HG03135 (cell line): ENCODE results near the gene MTCH2.

ENCODE experiments used
- ATAC-seq: cut with Tn5 transposase; IDR thresholded peaks from one replicate; pipeline ENCODE4 v1.9.1; 2021; ENCODE audit warnings: mild to moderate bottlenecking, moderate library complexity; ENCODE audit not compliant: unreplicated experiment

Gene MTCH2

GRCh38 chr11:47591764-47592163 is 50.6 kb downstream of the MTCH2 start:
- ATAC-seq, result no peak

DNA sequence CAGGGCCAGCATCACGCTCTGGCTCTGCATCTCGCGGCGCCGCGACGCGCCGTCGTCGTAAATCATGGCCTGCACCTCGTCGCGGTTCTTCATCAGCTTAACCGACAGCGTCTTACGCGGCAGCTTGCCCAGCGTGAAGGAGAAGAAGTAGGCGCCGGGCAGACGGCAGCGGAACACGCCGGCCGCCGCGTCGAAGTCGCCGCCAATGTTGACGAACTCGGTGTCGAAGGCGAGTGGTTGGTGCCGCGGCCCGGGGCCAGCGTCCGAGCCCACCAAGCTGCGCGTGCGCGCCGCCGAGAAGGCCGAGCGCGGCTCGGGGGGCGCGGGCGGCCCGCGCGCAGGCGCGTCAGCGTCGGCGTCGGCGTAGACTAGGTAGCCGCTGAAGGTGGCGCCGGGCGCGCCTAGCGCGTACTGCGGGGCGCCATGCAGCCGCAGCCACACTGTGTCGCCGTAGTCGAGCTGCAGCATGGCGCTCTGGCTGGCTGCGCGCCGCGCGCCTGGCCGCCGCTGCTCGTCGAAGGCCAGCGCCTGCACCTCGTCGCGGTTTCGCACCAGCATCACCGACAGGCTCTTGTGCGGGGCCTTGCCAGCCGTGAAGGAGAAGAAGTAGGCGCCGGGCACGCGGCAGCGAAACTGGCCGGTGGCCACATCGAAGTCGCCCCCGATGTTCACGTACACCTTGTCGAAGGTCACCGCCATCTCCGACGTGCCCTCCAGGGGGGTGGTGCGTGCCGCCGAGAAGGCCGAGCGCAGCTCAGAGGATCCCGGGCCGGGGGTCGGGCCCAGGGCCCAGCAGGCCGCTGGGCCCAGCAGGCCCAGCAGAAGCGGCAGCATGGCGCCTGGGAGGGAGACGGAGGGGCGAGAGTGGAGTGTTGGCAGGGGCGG is 52.1 kb downstream of the MTCH2 start:
- ATAC-seq, result no peak

GRCh38 chr11:47589584-47589976 is 52.8 kb downstream of the MTCH2 start:
- ATAC-seq, result no peak

- no peak for ATAC-seq
Observed at GRCh38 chr11:47589118-47589517, 53.2 kb downstream of the MTCH2 start.

- no peak for ATAC-seq
Observed at GRCh38 chr11:47587723-47588326, 54.5 kb downstream of the MTCH2 start.

DNA sequence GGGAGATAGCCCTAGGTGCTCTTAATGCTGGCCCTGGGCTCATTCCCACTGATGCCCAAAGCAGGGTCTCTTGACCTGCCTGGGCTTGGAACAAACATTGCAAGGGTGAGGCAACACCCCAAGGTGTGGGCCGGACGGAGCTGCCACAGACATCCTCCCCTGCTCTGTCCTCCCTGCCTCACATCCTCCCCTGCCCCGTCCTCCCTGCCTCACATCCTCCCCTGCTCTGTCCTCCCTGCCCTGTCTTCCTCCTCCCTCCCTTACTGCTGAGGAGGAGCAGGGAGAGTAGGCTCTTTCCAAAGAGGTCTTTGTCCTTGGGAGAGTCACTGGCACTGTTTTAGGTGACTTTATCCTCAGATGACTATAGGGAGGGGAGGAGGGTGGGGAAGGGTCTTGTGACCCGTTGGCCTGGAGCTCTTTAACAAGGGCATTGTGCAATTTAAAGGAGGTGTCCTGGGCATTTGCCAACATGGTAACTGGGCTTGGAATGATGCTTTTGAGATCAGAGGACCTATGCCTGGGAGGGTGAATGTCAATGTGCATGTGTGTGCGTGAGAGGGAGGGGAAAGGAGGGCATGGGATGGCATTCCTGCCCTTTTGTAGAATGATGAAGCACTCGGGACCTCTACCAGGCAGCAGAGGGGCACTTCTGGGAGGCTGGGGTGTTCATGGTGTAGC is 55.2 kb downstream of the MTCH2 start:
- no peak for ATAC-seq

GRCh38 chr11:47586098-47586855 is 56.1 kb downstream of the MTCH2 start, which contains the start of gene FAM180B:
TSS of gene FAM180B (plus strand) at chr11:47586678. CDS start at chr11:47586769, 91 bp downstream.
- no peak for ATAC-seq

GRCh38 chr11:47583844-47584243 is 58.5 kb downstream of the MTCH2 start:
- ATAC-seq, result no peak

DNA sequence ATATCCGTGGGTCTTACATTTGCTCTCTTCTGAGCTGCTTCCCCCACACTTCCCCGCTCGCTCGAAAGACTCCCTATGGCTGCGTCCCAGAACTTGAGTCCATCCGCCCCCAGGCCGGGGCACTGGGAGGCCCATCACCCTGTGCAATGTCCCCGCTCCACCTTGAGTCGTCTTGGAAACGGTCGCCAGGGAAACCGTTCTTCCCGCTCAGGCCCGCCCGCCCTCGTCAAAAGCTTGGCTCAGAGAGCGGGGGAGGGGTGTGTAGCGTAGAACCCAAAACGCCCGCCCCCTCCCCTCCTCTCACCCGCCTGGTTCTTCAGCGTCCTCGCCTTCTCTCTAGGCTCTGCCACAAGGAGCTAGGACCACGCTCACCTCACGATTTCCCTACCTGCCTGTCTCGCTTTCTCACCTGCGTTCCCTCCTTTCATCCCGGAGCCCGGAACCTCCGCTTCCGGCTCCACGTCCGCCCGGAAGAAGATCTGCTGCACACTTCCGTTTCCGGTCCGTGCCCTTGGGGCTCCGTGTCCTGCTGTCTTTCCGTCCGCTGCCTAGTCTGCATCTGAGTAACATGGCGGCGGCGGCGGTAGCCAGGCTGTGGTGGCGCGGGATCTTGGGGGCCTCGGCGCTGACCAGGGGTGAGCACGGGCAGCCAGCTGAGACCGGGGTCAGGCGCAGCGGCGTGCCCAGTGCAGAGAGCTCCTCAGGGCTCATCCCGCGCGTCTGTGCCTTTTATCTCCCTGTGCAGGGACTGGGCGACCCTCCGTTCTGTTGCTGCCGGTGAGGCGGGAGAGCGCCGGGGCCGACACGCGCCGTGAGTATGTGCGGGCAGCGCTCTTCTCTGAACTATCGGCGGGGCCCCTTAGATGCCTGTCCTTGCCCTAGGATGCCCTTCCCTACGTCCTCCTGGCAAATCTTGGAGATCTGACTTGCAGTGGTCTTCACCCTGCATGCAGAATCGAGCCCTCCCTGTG is 63.5 kb downstream of the MTCH2 start, which contains the start of the genes KBTBD4 and NDUFS3:
TSS of gene KBTBD4 (minus strand) at position 447 of the 971 bp plus-strand sequence. CDS start at position 428, 19 bp downstream.
TSS of gene NDUFS3 (plus strand) at position 551 of the 971 bp plus-strand sequence. CDS start at position 569, 18 bp downstream.
- ATAC-seq, result peak; percentile 88

GRCh38 chr11:47577460-47578041 is 64.8 kb downstream of the MTCH2 start:
- no peak for ATAC-seq

DNA sequence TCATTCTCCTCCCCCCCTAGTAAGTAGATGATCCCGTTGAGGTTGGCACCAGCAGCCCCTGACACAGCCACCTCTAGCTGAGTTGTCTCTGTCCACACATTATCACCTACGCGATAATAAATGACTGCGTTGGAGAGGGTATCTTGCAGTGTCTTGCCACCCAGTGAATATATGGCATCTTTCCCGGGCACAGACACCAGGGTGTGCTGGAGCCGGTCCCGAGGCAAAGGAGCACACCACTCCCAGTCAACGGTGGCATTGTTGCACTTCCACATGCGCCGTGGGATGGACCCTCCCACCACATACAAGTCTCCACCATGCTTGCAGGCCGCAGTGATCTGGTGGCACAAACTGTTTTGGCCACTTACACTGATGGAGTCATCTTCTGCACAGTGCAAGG is 69.0 kb downstream of the MTCH2 start:
- no peak for ATAC-seq

DNA sequence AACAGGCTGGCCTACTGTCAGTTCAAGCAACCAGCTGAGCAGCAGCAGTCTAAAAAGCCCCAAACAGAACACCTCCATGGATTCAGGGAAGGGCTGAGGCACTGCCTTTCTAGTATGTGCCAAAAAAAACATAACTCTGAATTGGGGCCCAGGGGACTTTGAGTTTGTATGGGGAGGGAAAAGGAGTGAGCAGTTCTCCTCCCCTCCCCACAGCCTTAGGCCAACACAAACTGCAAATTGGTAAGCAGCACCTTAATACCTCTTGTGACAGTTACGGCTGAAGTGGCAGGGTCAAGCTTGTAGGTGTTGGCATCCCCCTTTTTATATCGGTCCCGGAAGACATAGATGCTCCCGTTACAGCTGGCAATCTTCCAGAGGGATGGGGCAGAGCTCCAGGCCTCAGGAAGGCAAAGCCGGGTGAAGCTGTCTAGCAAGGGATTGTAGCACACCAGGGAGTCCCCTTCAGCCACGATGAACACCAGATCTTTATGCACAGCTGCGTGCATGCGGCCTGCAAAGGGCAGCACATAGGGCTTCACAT is 69.6 kb downstream of the MTCH2 start:
- ATAC-seq, result no peak

- ATAC-seq, result no peak
Observed at GRCh38 chr11:47571895-47572294, 70.5 kb downstream of the MTCH2 start.

DNA sequence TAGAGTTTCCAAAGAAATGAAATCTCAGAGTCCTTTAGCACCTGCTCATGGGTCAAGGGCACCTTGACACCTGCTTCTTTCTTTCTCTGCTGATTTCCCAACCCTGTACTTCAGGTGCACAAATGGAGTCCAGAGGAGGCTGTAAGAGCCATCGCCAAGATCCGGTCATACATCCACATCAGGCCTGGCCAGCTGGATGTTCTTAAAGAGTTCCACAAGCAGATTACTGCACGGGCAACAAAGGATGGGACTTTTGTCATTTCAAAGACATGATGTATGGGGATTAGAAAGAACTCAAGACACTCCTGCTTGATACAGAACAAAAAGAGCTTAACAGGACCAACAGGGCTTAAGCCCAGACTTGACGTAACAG is 71.0 kb downstream of the MTCH2 start:
- no peak for ATAC-seq

DNA sequence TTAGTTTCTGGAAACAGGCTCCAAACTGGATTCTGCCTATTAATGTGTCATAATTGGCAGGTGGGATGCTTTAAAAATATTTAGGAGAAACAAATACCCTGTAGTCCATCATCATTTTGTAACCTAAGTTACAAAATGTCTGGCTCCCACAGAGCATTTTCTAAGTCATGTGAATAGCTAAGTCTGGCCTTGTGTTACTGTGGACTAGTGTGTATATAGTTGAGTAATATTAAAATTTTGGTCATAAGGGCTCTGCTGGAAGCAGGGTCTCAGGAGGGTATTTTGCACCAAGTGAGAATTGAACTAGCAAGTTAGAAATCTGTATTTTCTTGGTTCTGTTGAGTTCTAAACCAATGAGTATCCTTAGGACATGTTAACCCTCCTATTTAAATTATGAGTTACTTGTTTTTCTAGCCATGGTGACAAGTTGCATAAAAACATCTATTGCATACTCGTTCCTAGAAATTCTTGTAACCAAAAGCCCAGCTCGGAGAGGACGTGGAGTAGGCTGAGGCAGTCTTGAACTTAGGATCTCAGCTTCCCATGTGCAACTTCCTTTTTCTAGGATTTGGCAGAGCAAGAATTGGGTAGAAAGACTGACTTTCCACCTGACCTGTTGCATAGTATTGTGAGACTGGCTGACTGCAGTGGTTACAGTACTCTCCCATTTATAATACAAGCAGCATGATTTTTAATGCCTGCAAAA is 71.6 kb downstream of the MTCH2 start:
- ATAC-seq, result no peak

GRCh38 chr11:47569646-47570045 is 72.7 kb downstream of the MTCH2 start:
- no peak for ATAC-seq
